NCI-H526 treated with DMSO at 0.1 percent for 48 hours (cell line): ENCODE results near the gene LRP1.

ENCODE experiments used
- DNase-seq: peaks from one replicate; lab custom pipeline; 2025; lab: John Stamatoyannopoulos, UW

LRP1 gene

GRCh38 chr12:57237932-57238853, 109.9 kb downstream of the LRP1 start:
- peak; percentile 80 for DNase-seq

- DNase-seq = peak; percentile 81
These were observed 110.7 kb downstream of the LRP1 start for GRCh38 chr12:57238854-57239554.

- DNase-seq = peak; percentile 56
These were observed 111.3 kb downstream of the LRP1 start for GRCh38 chr12:57239587-57240065.

GRCh38 chr12:57240066-57240921, 112.0 kb downstream of the LRP1 start:
- DNase-seq = peak; percentile 80

GRCh38 chr12:57240926-57241401, 112.7 kb downstream of the LRP1 start:
- peak; percentile 73 for DNase-seq

GRCh38 chr12:57241402-57242310, 113.4 kb downstream of the LRP1 start:
- peak; percentile 49 for DNase-seq

- peak; percentile 85 for DNase-seq
These were observed 114.0 kb downstream of the LRP1 start for GRCh38 chr12:57242329-57242690.

GRCh38 chr12:57242691-57243454, 114.6 kb downstream of the LRP1 start:
- peak; percentile 99 for DNase-seq

GRCh38 chr12:57243521-57244311, 115.4 kb downstream of the LRP1 start:
- DNase-seq = peak; percentile 78

- no peak for DNase-seq
These were observed 116.0 kb downstream of the LRP1 start for GRCh38 chr12:57244312-57244696.

- no peak for DNase-seq
These were observed 118.8 kb downstream of the LRP1 start for GRCh38 chr12:57247041-57247440.

GRCh38 chr12:57248934-57249742, 120.9 kb downstream of the LRP1 start:
- no peak for DNase-seq

GRCh38 chr12:57250541-57250940, 122.3 kb downstream of the LRP1 start:
- no peak for DNase-seq

- DNase-seq = no peak
These were observed 122.7 kb downstream of the LRP1 start, which contains the start of gene STAC3 for GRCh38 chr12:57250956-57251355. Gene STAC3, minus strand, starts transcription at chr12:57251187. Its CDS starts 1,551 bp downstream, at chr12:57249636.

- no peak for DNase-seq
These were observed 126.4 kb downstream of the LRP1 start for GRCh38 chr12:57254506-57255280.

GRCh38 chr12:57255916-57256315, 127.6 kb downstream of the LRP1 start:
- no peak for DNase-seq
